ENCODE measurements around the gene ARFGAP3.

ARFGAP3 gene

DNA sequence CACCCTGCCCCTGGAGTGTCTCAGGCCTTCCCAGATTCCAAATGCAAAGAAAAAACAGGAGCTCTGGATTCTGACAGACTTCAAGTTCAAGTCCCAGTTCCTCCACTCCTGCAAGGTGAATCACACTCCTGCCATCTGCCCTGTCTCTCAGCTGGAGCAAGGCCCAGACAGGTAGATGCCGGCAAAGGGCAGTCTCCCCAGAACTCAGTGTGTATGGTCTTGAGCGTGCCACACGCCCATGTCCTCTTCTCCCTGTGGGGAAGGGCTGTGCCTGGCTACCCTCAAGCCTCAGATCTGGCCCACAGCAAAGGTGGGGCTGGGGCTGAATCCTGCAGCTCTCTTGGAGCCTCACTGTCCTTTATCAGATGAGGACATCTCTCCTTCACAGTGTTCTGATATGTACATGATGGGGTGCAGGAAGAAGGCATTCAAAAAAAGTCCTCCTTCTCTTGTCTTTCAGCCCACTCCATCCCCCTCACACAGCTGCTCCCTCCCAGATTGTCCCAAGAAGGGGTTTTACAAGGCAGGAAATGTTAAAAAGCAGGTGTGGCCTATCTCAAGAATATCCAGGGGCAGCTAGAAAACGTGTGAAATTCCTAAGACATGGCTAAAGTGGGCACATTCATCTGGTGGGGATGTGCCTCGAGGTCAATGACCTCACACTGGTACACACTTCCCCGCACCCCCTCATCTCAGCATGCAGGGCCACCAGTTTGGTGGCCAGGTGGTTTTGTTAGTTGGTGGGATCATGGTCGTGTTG, 27.7 kb upstream of the ARFGAP3 start:
- DNase-seq (ENCODE audit: low spot score) = no peak

DNA sequence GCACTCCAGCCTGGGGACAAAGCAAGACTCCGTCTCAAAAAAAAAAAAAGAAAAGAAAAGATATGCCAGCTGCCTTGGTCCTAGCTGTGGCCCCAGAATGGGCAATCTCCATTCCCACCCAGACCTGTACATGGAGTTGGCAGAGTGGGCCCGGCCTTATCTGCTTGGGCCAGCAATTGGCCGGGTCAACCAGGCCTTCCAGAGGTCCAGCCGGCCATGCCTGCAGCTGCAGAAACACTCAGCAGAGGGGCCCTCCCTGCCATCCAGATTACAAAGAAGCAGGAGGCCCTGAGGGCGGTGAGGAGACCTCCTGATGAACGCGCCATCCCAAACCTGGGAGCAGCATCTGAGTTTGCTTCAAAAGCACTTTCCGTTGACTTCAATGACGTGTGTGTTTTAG, 26.9 kb upstream of the ARFGAP3 start:
- no peak for DNase-seq (ENCODE audit: low spot score)

DNA sequence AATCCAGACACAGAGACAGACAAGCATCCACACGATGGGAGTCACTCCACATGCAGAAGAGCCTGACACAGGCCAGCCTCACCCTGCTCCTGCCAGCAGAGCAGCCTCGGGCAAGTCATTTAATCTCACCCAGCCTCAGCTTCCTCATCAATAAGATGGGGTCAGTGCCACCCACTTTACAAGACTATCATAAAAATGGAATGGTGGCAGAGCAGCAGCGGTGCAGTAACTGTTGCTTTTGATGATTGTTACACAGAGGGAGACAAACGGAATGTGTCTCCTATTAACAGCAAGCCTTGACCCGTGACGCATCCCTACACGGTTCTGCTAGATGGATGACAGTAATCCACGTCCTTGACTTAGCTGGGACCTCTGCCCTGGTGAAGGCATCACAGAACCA, 26.0 kb upstream of the ARFGAP3 start:
- peak; percentile 33 for DNase-seq (ENCODE audit: low spot score)

DNA sequence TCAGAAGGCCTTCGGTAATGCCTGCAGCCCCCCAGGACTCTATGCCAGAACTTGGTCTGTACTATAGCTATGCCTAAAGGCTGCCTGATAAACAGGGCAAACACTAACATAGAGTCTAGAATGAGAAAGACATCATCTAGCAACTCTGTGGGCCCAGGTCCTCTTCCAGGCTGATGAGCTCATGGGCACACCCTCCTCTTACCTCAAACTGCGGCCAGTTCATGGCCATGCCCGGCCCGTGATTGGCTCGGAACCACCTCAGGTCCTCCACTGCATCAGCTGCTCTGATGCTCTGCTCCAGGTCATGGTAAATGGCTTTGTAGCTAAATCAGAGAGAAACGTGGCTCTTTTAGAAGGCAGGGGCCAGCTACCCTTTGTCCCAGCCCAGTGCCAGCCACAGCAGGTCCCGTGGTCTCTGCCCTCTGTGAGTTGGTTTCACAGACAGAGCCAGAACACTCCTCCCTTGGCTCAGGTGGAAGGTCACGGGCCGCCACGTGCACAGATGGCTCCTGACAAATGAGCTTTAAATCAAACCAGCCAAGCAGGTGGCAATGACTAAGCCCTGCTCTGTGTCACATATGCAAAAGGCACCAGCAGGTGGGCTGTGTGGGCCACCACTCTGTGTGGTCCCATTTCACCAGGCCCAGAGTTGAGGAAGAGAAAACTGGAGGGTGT, 25.0 kb upstream of the ARFGAP3 start:
- peak; percentile 52 for DNase-seq (ENCODE audit: low spot score)

DNA sequence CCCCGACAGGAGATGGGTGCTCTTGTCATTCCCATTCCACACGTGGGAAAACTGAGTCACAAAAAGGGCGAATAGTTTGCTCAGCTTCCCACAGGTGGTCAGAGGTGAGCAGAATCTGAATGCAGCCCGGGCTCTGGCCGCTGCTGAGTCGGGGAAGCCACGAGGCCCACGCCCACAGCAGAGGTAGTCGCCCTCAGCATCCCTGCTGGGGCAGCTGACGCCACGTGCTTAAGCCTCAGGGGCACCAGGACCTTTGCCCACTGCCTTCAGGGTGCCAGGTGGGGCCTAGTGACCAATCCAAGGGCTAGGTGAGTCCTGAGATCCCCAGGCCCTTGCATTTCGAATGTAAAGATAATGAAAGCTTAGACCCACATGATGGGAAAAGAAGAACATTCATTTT, 24.2 kb upstream of the ARFGAP3 start:
- DNase-seq (ENCODE audit: low spot score) = no peak

DNA sequence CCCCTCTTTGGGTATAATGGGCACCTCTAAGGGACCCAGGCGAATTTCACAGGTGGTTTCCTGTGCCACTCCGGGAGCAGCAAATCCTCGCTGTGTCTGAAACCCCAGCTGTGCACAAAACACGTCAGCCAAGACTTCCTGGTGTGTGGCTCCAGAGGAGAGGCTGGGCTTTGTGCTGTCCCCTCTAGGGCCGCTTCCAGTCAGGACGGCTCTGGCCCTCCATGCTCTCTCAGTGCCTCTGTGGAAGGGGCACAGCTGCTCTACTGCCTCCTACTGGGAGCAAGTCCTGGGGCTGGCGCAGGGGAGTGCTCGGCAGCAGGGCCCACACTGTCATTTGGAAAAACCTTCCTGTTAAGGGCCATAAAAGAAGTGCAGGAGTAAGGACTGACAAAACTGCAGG, 23.7 kb upstream of the ARFGAP3 start:
- DNase-seq (ENCODE audit: low spot score) = no peak

DNA sequence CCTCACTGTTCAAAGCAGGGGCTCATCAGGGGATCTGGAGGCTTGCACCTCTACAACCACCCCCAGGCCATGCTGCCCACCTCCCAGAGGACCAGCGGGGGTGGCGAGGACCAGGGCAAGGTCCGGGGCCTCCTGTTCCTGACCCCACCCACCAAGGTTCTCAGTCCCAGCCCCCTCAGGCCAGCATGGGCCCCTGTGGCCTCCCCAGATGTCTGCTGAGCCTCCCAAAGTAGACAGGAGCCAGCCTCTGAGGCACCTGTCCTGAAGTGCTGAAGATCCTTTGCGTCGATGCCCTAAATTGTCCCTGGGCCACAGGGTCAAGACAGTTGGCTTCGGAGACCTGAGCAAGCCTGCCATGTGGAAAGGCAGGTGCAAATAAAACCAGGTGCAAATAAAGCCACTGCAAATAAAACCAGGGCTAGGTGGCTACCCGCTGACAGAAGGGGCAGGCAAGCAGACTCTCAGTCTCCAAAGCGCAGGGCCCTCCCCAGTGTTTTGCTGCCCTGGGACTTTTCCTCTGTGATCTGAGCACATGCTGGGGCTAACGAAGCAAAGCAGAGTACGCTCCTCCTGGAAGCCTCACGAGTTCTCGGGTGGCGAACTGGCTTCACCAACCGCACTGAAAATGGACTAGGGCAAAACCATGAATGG, 22.4 kb upstream of the ARFGAP3 start:
- DNase-seq (ENCODE audit: low spot score) = no peak

DNA sequence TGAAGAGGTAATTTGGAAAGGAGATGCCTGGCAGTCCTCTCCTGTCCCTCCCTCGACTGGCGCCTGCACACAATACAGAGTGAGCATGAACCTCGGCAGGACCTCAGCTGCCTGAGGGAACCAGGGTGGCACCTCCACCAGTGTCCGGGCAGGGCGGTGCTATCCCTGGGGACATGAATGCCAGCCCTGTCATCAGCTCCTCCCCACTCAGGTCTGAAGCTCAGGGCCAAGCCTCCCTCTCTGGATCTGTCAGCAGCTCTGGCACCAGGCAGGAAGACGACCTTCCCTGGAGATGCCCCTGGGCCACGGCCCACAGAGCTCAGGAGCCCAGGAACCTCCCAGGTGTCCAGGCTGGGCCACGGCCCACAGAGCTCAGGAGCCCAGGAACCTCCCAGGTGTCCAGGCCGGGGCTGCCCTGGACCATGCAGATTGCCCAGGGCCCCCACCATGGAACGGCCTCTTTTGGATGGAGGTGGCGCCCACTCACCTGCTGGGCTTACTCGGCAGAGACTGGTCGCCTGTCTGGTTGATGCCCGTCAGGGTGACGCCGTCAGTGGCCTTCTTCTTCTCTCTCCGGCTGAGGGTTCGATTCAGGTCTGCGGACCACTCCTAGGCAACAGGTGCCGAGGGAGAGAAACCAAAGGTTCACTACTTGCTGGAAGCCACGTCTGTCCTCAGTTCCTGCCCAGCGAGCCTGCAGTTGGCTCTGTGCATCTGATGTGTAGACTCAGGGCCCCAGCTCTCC, 21.7 kb upstream of the ARFGAP3 start:
- no peak for DNase-seq (ENCODE audit: low spot score)

DNA sequence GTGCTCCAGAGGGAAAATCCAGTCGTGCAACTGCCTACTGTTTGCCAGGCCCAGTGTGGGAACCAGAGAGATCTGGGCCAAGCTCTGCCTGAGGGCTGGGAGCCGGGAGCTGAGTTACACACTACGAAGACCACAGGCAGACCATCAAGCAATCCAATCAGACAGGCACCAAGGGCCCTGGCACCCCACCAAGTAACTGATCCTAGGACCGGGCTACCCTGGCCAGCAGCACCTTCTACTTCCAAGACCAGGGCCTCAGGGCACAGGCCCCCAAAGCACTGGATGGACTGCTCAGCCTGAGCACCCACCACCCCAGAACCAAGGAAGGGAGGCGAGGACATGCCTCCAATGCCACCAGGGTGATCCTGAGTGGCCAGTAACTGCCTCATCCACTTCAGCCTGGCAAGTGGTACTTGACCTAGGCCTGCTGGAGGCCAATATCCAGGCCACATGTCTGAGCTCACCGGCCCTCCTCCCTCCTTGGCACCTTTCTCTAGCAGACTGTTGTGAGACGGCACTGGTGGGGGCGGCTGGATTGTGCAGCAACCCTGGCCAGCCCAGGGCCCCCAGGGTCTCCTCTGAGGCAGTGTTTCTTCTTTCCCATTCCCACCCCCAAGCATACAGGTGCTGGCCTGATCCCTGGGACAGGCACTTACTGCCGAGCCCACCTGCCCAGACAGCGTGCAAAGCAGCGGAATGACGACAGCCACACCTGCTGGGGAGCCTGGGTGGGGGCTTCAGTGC, 20.7 kb upstream of the ARFGAP3 start:
- DNase-seq (ENCODE audit: low spot score) = no peak

DNA sequence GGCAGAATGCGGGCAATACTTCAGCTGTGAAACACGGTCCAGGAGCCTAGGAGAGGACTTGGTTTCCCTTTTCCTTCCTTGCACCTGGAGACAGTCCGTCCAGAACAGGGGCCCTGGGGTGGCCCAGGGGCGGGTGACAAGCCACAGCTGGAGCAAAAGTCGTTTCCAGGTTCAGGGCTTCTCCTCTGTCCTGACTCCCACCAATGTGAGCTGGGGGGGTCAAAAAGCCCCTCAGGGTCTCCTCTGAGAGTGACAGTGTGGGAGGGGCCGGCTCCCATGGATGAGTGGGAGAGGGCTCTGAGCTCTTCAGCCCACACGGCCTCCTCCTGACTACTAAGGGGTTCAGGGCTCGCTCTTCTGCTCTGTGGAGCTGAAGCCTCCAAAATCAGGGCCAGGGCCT, 20.1 kb upstream of the ARFGAP3 start:
- no peak for DNase-seq (ENCODE audit: low spot score)

DNA sequence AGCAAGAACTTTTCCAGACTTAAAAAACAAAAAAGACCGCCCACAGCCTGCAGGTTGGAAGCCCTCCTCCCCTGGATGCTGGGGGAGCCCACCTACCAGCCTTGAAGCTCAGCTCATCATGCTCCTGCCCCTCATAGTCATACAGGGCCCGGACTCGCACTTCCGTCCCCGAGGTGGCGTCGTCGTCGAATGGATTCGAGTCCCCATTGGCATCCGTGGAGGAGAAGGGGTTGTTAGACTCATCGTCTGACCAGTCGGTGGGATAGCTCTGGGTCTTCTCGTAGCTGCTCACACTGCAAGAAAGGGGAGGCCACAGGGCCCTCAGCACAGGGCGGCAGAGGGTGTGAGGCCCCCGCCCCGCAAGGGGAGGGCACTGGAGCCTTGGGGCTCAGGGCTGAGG, 19.0 kb upstream of the ARFGAP3 start:
- no peak for DNase-seq (ENCODE audit: low spot score)

DNA sequence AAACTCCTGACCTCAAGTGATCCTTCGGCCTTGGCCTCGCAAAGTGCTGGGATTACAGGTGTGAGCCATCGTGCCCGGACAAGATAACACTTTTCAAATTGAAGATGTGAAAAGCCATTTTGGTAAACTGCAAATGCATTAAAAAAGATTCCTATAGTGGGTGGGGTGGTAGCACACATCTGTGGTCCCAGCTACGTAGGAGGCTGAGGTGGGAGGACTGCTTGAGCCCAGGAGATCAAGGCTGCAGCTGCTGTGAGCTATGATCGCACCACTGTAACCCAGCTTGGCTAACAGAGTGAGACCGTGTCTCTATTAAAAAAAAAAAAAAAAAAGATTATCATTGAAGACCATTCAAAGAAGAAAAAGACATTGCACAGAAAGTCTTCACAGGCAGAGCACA, 16.9 kb upstream of the ARFGAP3 start:
- no peak for DNase-seq (ENCODE audit: low spot score)

DNA sequence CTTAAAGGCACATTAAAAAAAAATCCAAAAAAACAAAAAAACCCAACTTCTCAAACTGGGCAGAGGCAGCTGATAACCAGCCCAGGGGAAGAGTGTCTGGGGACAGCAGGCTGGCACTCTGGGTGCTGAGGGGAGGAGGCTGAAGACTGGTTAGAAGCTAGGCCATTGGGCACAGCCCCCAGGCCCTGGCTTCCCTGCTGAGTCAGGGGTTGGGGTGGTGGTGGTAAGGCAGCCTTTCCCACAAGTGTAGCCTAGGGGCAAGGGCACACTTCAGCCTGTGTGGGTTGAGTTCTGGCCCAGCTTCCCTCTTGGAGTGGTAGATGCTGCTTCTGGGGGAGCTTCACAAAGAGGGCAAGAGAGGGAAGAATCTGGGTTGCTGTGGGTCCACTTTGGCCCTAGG, 16.3 kb upstream of the ARFGAP3 start:
- DNase-seq (ENCODE audit: low spot score) = no peak

DNA sequence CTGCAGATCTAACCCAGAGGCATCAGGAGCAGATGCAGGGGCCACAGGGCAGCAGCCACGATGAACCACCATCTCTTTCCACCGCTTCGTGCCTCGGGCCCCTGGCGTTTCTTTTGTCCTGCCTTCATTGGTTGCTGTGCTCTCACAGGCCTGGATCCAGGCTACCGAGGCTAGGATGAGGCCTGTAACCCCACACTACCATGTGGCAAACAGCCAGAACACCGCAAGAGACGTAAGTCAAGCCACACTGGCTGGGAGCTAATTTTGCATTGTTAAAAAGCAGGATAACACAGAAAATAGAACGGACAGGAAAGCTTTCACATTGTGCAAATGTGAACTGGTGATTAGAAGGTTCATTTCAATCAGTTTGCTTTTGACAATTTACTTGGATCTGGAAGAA, 15.7 kb upstream of the ARFGAP3 start:
- no peak for DNase-seq (ENCODE audit: low spot score)

DNA sequence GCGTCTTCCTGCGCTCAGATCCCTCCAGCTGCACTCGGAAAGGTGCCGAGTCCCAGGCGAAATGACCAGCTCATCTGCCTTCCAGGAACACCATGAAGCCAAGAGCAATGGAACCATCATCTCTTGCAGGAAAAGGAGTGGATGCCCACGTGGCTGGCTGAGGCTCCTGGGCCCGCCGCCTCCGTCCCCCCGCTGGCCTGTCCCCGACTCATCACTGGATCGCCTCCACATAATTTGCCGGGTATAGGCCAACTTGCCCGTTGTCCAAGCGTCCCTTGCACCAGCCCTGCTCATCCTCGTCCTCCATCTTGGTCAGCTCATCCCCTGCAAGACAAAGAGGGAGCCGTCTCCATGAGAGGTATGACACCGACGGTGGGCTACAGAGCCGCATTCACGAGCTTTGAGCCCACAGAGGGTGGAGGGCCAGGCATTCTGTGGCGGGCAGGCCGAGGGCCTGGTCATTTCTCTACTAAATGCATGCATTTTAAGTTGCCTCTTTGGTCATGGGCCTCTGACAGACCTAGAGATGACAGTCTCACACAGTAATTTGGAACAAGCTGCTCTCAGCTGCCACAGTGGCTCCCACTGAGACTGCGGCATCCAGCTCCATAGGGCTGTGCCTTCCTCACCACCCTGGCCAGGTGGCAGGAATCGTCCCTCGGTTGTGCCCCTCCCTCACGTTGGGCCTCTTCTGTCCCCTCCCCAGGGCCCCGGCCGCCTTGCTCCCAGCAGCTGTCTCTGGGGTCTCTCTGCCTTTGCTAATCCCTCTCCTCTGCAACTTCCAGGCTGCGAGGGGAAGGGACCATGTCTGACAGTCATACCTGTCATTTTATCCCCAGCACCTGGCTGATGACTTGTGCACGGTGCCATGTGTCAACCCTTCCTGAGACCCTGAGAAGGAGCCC, 14.3 kb upstream of the ARFGAP3 start:
- DNase-seq (ENCODE audit: low spot score) = no peak

DNA sequence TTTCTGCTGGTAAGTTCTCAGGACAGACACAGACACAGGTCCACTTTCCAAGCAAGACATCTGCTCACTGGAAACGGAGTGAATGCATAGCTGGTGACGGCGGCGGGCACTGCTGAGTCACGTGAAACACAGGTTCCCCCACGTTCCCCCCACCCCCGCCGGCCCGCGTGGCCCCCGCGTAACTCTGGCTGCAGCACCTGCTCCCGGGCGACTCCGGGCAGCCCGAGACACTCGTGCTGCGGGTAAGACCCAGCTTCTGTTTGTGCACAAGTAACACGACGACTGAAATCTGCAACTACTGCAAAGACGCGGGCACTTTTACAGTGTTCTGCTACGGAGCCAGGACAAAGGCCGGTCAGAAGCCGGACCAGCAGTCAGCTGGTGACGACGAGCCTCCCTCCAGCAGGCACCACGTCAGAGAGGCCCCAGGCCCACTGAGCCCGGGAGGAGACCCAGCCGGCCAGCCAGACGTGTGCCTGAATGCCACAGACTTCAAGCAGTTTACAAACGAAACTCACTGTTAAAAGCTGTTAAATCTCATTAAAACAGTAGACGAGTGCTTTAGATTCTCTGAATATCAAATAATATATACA, 12.9 kb upstream of the ARFGAP3 start:
- no peak for DNase-seq (ENCODE audit: low spot score)

DNA sequence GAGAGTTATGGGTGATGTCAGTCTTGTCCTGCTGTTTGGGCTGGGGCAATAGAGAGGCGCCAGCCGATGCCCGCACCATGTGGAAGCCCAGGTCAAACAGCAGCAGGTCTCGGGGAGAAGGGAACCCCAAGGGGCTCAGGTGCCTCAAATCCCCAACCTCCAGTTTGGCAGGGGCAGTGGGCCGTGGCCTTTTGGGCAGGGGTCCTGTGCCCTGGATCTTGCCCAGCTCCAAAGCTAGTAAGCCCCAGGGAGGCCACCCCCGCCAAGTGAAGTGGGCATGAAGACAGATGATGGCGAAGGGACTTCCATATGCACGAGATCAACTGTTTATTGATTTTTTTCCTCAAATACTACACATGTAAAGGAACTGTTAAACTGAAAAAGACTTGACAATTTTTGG, 12.4 kb upstream of the ARFGAP3 start:
- DNase-seq (ENCODE audit: low spot score) = no peak

DNA sequence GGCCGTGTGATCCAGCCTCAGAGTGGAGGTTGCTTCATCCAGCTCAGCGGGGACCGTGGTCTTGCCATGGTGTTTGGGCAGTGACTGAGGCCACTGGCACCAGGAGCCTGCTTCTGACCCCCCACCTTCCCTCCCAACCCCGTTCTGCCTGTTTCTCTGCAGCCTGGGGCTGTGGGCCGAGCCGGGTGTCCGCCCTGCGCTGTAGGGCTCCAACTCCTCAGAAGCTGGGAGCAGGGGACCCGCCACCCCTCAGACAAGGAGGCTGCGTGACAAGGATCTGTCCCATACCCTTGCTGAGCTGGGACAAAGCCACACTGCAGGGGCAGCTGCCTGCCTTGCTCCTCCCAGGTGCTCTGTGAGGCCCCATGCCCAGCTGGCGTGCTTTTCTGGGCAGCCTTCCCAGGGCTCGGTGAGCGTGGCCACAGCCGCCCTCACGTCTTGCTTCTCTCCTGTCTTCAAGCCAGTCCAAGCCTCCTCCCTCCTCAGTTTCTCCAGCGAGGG, 11.7 kb upstream of the ARFGAP3 start:
- no peak for DNase-seq (ENCODE audit: low spot score)

DNA sequence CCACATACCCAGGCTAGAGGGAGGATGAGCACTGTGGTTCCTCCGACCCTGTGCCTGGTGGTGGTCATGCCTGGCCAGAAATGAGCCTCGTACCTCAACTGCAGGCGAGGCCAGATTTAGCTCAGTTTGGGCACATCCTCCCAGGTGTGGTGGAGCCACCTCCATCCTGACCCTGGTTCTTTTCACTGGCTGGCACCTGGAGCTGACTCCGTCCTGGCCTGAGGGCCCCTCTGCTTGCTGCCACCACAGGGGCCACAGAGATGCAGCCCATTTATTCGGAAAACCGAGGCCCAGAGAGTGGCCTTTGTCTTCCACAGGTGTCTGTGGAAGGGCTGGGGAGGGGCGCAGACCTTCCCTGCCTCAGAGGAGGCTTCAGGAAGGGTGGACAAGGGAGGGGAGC, 9.0 kb upstream of the ARFGAP3 start:
- no peak for DNase-seq (ENCODE audit: low spot score)

DNA sequence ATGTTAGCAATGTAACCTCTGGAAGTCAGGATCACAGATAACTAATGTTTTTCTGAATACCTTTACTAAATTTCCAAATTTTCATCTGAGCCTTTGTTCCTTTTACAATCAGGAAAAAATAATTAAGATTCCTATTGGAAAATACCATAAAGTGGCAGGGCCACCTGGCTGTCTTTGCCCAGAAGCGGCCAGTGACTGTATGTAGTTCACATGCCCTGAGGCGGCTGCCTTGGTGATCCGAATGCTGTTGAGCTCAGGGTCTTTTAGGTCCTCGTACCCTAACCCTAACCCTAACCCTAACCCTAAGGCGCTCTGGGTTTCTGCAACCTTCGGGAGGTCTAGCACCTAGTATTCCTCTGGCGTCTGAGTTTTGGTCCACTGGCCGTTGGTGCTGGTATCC, 8.5 kb upstream of the ARFGAP3 start:
- DNase-seq (ENCODE audit: low spot score) = no peak

All from kidney tubule cell (primary cell).